ENCODE data around the gene BPIFB1. TPM values are rescaled to one million over a fixed set of nuclear protein-coding genes. Genes with fewer than 3 reads are reported as not detected.

BPIFB1 gene
- 0.07 to 0.15 TPM (median 0.14 TPM) in 3 of 5 replicates, not detected in the others for total RNA-seq (2022; extraction: Qiagen RNA extraction; ENCODE audit: low read depth)

GRCh38 chr20:33282991-33283555, at the start of gene BPIFB1:
Gene BPIFB1, plus strand, starts transcription at chr20:33283214. Its CDS starts 2,860 bp downstream, at chr20:33286074.

GRCh38 chr20:33235696-33236095, 47.3 kb upstream of the BPIFB1 start, which contains the start of gene BPIFA1:
Gene BPIFA1, plus strand, starts transcription at chr20:33235996. Its CDS starts 1,716 bp downstream, at chr20:33237712.

Other genes starting within 250 kb of the BPIFB1 start
- not detected in 5 replicates for gene BPIFB3, start 229.3 kb upstream of the BPIFB1 start, total RNA-seq (2022; extraction: Qiagen RNA extraction; ENCODE audit: low read depth)
- not detected in 5 replicates for gene BPIFB4, start 203.6 kb upstream of the BPIFB1 start, total RNA-seq (2022; extraction: Qiagen RNA extraction; ENCODE audit: low read depth)
- gene BPIFA2, start 115.1 kb upstream of the BPIFB1 start, total RNA-seq (2022; extraction: Qiagen RNA extraction; ENCODE audit: low read depth) = 0.05 TPM in 1 of 5 replicates, not detected in the others
- not detected in 5 replicates for gene BPIFA3, start 65.9 kb upstream of the BPIFB1 start, total RNA-seq (2022; extraction: Qiagen RNA extraction; ENCODE audit: low read depth)
- not detected in 5 replicates for gene BPIFA1, start 47.2 kb upstream of the BPIFB1 start, total RNA-seq (2022; extraction: Qiagen RNA extraction; ENCODE audit: low read depth)
- 32.5 to 35.8 TPM (median 34.4 TPM) in 5 replicates for gene CDK5RAP1, start 118.3 kb downstream of the BPIFB1 start, total RNA-seq (2022; extraction: Qiagen RNA extraction; ENCODE audit: low read depth)
- gene SNTA1, start 160.5 kb downstream of the BPIFB1 start, total RNA-seq (2022; extraction: Qiagen RNA extraction; ENCODE audit: low read depth) = 8.0 to 11.2 TPM (median 10.6 TPM) in 5 replicates
- gene CBFA2T2, start 206.9 kb downstream of the BPIFB1 start, total RNA-seq (2022; extraction: Qiagen RNA extraction; ENCODE audit: low read depth) = 4.6 to 7.7 TPM (median 6.0 TPM) in 5 replicates